Hindlimb muscle (tissue), 1 donor: ENCODE measurements around the gene CDC42. TPM values are rescaled to one million over a fixed set of nuclear protein-coding genes. Genes with fewer than 3 reads are reported as not detected.

Experiments used
- DNase-seq: peaks from one replicate; pipeline ENCODE4 v3.0.0-alpha.2; 2013
- polyA plus RNA-seq: library from polyadenylated mRNA; unstranded; fragments of 120-200 nt; gene quantifications from one replicate; pipeline ENCODE4 v1.2.1, GENCODE V29; 2013; ENCODE audit not compliant: insufficient read length

CDC42 gene
- polyA plus RNA-seq, 1 donor = 188 TPM

DNA sequence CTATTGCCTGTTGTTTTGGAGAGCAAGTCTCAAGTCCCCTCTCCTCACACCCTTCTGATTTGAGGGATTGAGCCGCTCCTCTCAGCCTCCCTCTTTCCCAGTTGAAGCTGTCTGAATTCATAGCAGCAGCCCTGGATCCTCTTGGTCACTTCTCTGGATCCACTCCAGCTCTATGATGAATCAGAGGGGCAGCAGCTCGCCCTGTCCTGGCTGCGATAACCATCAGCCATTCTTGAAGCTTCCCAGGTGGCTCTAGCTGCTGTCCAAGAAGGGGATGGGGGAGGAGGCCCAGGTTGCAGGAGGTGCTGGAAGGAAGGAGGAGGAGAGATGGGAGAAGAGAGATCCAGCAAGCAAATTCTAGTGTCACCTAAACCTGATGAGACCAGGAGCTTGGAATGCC, 59.1 kb downstream of the CDC42 start:
- no peak for DNase-seq

DNA sequence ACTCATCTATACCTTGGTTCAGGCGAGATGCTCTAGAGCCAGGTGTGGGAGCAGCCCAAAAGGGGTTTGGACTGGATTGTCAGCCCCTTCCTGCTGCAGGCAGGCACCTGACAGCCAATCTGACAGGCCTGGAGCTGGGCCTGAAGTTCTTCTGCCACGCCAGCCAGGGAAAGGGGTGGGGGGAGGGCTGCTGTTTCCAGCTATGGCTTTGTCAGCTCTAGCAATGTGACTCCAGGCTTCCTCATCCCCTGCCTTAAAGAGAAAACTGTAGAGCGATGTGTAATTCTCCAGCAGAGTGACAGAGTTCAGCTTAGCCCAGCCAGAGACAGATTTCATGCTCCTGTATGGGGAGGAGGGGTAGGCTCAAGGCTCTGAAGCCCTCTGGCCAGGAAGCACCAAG, 60.0 kb downstream of the CDC42 start:
- DNase-seq = no peak

DNA sequence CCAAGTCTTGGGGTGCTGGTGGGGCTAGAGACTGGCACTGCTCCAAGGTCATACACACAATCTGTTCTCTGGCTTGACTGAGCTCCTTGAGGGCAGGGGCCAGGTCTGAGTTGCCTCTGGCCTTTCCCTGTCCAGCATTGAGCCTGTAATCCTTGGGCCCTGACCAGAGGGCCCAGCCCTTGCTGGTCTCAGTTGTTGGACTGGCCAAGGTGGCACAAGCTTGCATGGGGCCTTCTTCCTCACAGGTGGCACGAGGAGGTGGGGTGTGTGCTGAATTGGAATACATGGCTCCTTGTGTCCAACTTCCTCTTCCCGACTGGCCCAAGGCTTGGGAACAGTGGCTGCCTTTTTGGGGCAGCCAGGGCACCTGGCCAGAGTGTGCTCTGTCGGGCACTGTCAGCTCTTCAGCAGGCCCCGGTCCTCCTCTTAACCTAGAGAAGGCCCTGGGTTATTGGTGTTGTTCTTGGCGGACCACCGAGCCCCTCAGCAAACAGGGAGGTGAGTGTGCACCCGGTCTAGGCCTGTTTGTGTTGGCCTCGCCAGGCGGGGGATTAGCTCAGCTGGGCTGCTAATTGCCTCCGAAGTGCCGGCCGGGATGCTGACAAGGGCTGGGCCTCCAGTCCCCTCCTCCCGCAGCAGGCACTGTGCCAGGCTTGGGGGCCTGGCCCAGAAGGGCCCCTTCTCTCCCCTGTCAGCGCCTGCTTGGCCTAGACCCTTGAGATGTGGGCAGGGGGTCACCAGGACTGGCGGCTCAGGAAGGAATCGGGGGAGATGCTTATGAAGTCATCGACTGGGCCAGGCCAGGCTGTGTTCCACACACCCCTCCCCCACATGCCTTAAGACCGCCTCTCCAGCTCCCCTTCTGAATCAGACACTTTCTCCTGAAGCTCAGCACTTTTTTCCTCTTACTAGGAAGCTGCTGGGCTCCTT, 61.8 kb downstream of the CDC42 start:
- no peak for DNase-seq

DNA sequence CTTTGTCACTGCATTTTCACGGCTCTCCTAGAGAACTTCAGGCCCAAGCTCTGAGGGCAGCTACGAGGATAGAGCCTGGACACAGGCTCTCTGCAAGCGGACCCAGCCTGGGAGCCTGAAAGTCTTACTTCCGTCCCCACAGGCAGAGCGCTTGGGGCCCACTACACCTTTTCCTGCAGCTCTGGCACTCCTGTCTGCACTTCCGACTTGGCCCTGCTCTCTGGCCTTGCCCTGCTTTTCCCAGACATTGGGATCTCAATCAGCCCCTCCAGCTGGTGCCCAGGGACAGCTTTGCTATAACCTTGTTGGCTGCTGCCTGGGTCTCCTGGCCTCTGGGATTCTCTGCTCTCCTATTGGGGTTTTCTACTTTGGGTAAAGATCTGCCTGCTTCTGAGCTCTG, 62.8 kb downstream of the CDC42 start:
- DNase-seq = no peak

DNA sequence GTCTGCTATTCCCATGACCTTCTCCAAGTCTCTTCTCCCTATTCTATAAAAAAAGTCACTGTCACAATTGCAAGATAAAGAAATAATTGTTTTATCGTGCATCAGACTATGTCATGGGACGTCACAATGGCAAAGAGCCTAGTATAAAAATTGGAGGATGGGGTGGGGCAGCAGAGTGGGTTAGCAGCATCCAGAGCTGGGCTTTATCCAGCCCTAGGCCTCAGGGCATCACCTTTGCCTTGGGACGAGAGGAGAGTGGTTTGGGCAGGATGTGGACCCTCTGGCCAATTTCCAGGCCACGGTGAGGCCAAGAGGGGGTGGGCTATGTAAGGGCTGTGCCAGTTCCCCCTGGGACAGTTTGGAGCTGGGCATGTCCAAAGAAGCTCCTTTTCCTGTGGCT, 64.7 kb downstream of the CDC42 start:
- DNase-seq = no peak

DNA sequence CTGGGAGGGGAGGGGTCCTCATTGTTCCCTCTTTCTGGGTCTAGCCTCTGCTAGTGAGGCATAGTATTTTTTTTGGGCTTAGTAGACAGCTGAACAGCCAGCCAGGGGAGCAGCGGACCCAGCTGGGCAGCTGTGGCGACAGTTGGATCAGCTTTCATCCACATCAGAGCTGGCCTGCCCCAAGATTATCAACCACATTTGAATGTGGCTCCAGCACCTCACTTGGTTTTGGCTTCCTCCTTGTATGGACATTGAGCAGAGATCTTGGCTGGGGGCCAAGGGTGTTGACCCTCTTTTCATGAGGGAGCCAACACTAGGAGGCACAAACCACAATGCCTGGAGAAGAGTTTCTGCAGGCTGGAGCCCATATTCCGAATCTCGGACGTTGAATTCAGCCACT, 65.3 kb downstream of the CDC42 start:
- DNase-seq = no peak

DNA sequence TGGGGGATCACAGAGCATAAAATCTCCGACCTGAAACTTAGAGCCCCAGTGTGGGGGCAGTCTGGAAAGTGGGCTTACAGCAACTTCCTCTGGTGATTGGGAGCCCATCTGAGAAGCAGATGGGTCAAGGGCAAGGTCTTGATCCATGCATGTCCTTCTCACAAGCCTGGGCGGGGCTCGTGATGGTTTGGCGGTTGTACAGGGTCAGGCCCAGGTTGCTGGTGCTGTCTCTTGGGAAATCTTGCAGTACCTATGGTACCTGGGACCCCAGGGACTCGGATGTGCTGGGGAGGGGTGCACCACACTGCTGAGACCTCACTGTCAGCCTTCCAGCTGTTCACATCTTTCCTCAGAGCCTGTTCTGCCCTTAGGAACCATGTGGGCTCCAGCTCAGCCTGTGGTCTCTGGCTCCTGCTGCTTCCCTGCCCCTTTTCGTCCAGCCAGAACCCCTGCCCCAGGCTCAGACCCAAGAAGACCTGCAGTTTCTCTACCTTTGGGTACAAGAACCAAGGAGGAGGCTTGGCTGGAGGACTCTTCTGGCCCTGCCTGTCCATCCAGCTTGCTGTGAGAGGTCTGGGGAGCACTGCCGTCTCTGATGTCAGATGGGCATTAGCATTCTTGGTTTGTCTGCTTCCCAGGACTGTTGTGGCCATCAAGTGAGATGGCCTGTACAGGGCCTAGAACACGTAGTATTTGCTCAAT, 65.9 kb downstream of the CDC42 start:
- no peak for DNase-seq

DNA sequence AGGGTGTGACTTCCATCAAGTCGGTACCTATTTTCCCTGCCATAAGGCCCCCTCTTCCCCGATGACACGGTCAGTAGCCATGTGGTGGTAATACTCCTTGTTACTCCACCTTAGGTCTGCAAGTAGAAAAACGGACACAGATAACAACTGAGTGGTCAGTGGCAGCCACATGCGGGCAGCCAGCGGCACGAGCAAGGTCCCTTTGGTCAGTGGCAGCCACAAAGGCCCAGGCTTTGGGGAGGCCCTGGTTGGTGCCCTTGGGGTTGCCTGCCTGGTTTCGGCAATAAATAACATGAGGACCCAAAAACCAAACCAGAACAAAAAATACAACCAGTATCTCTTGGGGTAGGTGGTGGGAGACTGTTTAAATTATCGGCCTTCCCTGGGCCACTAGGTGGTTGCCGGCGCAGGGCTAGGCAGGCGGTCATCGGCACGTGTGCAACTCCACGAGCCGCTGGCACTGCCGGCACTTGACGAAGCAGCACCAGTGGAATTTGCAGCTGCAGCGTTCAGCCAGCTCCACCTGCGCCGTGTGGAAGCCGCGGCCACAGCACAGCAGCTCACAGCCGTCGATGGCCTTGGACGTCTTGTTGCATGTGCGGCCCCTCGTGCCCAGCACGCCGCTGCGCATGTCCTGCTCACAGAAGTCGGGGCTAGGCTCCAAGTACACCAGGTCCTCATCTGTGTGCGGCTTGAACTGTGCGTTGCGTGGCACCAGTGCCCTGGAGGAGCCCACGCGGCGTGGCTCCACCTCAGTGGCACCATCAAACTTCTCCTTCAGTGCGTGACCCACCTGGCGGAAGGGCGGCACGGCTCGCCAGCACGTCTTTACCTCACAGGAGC, 67.3 kb downstream of the CDC42 start:
- DNase-seq = no peak

DNA sequence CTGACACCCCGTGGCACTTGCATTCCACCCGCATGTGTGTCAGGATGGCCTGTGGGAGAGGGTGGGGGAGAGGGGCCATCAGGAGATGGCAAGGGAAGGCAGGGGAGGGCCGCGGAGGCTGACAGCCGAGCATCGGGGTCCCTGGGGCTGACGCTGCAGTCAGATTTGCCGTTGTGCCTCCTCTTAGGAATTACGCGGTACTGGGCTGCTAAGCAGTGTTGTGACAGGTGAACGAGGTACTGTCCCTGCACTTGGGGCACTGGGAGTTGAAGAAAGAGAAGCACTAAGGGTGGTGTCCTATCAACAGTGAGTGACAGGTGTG, 67.9 kb downstream of the CDC42 start:
- no peak for DNase-seq

DNA sequence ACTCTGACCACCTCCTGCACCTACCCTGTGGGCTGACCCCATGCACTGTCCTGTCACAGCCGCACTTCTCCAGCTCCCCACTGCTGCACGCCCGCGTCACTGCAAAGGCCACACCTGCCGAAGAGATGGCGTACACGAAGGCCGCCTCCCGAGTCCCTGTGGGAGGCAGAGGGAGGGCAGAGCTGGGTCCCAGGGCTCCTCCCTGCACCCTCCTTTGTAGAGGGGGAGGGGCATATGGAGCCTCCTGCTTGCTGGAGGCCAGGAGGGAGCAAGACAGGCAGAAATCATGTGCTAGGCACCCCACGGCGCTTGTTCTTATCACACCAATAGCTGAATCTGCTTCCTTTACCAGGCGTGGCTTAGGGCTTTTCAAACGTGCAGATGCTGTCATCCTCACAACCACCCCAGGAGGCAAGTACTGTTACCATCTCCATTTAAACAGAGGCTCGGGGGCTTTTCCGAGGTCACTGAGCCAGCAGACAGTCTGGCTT, 69.0 kb downstream of the CDC42 start:
- DNase-seq = no peak

DNA sequence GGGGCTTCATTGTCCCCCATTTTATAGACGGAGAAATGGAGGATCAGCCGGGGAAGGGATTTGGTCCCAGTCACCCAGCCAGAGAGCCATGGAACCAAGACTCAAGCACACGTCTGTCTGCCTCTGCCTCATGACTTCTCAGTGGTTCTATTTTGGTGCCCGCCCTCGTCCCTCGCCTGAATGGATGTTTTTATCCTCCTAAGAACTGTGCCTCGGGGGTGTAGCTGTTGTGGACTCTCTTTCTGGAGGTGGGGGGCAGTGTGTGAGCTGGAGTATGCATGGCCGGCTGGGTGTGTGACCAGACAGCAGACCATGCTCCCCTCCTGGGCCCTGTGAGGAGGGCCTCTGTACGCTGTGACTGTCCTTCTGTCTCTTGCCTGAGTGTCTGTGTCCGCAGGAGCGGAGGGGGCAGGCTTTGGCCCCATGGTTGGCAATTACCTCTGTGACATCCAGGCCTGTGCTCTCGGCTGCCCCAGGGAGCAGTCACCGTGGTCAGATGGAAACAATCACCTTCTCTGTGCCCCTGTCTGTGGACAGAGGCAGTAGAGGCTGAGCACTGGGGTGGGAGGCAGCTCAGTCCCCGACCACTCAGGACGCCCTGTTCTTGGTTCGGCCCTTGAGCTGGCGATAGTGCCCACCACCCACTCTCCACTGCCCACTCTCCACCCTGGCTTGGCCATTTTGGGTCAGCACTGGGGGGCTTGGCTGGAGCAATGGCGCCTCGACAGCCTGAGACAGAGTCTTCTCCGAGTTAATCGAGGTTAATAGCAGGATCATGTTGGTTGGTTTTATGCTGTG, 70.0 kb downstream of the CDC42 start:
- no peak for DNase-seq

DNA sequence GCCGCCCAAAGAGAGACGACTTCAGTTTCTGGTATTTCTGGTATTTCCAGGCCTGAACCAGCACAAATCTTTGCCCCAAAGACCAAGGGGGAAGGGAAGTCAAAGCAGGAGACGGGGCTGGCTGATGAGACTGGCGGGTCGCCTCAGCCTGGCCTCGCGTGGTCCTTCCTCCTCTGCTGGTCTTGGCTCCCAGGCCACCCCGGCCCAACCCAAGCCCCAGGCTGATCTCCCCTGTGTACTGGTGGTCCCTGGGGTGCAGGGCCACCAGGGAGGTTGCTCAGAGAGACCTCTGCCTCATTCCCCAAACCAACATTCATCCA, 70.5 kb downstream of the CDC42 start:
- DNase-seq = no peak

DNA sequence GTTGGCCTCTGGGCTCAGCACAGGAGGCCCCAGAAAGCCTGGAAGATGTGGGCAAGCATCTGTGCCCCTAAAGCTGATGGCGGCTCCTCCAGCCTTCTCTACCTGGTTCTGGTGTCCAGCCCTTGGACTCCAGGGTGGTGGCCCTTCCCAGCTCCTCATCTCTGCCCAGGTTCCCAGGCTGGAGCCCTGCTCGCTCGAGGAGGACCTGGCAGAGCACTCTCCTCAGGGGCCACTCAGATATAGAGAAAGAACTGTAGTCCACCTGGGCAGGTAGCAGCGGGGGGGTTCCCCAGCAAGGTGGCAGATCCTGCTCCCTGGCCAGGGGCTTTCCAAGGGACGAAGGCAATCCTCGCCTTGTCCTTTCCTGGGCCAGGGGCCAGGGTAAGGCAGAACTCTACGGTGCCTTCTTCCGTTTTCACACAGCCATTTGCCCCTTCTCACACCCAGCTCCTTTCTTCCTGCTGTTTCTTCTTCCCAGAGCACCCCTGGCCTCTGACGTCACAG, 71.4 kb downstream of the CDC42 start:
- DNase-seq = no peak

DNA sequence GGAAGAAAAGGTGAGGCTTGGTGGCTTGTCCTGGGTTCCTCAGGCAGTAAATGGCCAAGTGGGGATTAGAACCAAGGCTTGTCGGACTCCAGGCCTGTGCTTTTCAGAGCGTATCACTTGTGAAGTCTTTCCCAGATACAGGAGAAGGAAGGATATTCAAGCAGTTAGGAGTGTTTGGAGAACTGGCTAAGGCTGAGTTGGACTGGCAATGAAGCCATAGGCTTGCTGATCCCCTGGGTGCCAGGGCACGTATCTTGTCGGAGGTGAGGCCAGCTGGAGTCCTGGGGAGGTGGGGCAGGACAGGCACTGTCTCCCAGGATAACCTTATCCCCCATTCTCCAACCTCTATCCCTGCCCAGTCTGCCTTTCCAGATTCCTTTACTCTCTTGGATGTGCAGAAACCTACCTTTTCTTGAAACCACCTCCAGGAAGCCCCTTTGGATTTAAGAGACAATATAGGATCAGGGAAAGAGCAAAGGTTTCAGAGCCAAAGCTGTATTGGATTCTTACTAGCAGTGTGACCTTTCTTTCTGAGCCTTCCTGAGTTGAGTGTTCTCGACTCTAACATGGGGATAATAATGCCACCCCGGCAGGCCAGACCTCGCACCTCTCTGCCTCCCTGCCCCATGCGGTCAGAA, 72.2 kb downstream of the CDC42 start:
- DNase-seq = no peak

DNA sequence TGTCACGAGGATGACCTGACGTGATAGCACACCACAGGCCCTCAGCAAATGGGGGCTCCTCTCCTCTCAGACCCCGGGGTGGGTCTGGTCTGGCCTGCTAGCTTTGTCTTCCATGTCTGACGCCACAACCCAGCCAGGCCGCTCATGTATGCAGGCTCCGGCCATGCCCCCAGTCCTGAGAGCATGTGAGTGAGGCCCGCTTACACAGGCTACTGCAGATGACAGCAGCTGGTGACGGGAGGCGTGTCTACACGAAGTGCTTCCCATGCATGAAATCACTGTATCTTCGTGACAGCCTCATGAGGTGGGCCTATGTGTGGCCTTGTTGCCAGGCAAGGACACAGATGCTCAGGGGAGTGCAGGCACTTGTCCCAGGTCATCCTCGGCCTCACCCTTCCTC, 74.0 kb downstream of the CDC42 start:
- no peak for DNase-seq

DNA sequence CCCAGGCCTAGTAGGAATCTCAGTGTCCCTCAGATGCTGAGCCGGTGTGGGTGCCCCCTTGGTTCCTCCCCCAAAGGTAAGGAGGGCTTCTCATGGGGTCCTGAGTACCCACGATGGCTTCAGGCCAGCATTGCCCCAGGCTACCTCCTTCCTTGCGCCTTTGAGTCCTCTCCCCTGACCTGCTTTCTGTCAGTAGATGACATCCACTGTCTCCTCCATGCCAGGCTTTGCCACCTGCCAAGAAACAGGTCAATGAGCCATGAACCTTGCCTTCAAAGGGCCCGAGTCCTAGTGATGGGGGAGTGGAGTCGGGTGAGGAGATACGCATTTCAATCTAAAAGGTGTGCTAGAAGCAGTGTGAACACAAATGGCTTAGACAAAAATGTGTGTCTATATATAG, 74.7 kb downstream of the CDC42 start:
- DNase-seq = no peak

DNA sequence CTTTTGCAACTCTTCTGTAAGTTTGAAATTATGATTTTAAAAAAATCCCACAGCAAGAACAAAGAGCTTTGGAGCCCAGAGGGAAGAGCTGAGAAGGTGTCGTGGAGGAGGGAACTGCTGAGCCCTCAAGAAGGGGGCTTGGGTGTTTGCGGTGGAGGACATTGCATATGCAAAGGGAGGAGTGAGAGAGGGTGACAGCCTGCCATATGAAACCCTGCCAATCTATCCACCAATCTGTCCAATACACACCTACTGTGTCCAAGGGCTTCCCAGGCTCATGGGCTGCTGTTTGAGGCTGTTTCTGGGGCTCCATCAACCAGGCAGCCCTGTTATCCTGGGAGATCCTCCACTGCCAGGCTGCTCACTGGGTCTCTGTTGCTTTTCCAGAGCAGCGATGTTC, 75.2 kb downstream of the CDC42 start:
- DNase-seq = no peak

DNA sequence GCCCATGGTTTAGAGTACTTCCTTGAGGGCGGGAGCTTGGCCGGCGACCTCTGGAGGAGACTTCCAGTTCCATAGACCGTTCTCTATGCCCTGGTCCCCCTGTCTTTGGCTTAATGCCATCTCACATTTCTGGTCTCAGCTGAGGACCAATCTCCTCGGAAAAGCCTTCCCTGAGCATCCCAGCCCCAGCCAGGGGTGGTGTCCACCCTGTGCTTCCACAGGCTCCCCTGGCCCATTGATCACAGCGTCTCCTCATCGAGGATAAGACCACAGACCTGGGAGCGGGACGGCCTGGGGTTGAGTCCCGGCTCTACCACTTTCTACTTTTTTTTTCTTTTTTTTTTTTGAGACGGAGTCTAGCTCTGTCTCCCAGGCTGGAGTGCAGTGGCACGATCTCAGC, 75.9 kb downstream of the CDC42 start:
- no peak for DNase-seq

DNA sequence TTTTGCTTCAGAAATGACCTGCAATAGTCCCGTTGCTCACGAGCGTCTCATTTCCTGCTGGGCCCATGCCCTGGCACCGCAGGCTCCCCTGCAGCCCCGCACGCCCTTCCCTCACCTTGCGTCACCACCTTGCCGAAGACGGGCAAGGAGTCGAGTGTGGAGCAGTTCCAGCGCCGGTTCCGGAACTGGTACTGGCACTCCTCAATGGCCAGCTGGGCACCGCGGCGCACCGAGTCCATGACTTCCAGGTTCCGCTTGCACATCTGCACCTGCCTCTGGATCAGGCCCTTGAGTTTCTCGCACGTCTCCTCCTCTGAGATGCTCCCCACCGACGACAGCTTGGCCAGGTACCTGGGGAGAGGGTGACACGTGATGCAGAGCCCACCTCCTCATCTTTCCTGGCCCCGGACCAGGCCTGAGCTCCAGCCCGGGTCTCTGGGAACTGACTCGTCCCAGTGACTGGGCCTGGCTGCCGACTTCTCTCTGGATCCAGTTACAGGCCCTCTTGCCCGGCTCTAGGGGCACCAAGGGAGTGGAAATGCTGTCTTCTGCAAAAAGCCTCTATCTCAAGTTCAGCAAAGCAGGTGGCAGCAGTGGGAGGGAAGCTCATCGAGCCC, 77.1 kb downstream of the CDC42 start:
- DNase-seq = no peak

DNA sequence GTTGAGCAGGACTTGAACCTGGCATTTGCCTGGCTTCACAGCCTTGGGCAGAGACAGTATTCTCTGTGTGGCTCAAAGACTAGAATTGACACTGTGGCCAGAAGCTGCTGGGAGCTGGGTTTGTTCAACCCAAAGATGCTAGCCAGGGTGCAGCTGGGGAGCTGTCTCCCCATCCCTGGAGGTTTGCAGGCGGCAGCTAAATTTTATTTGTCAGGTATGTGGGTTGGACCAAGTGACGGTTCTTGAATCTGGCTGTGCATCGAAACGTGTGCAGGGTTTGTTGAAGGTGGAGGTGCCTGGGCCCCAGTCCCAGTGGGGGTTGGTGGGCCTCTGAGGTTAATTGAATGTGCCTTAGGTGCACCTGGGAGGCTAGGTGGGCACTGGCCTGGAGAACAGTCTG, 78.6 kb downstream of the CDC42 start:
- DNase-seq = no peak

DNA sequence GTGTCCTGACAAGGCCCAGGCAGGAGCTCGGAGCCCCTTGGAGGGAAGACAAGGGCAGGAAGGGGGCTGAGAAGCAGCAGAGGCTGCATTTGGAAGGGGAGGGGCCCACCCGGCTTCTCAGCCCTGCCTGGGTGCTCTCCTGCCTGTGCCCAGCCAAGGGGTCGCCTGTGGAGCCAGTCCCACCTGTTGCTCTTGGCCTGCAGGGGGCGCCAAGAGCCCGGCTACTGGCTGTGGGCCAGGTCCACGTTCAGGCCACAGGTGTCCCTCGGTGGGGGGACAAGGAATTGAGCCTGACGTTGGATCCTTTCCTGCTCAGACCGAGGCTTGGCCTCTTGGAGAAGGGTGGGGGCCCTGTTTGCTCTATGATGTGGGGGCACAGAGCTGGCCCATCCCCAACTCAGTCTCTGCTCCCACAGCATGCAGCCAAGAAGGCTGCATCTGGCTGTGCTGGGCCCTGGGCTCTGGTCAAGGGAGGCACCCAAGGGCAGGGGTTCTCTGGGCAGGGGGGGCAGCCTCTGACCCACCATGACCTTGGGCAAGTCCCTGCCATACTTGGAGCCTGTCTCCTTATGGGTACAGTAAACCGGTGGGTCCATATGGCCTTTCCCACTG, 79.5 kb downstream of the CDC42 start:
- DNase-seq = no peak
